OCI-LY7 (cell line): ENCODE measurements around the gene NR5A2.

Source experiments
- CTCF ChIP-seq: fragments of 200-600 bp; sonication (generic); conservative IDR thresholded peaks from 2 replicates; pipeline ENCODE4 v1.5.1; 2014; ENCODE audit warnings: mild to moderate bottlenecking, antibody characterized with exemption, low read length, moderate library complexity, mixed read lengths
- EZH2phosphoT487 ChIP-seq: fragments of 200-600 bp; sonication (generic); IDR thresholded peaks from 2 replicates; pipeline ENCODE4 v1.6.1; 2018; ENCODE audit warnings: low read depth, borderline replicate concordance, mild to moderate bottlenecking, mixed run types, antibody characterized with exemption, low read length, moderate library complexity, mixed read lengths

GRCh38 chr1:200021577-200022238 lies 5.8 kb upstream of the NR5A2 start:
- TF ChIP-seq CTCF, result no peak
- no peak for TF ChIP-seq EZH2phosphoT487
